Measurements from ENCODE around the gene GRK4.

GRCh38 chr4:2947926-2948325 is 15.4 kb upstream of the GRK4 start:
- no peak for TF ChIP-seq EZH2phosphoT487 (IDR thresholded peaks at IDR 0.05; ENCODE audit: borderline replicate concordance)
- no peak for TF ChIP-seq CTCF (conservative IDR thresholded peaks at IDR 0.05; ENCODE audit: low read length)

All from Loucy (cell line).